GM18520 (cell line): ENCODE results near the gene CPSF7.
"Not testable (repeated sequence)": the region's sequence is repeated elsewhere in the genome, so short reads cannot be mapped to it uniquely, and the experiment has no call there.

ENCODE experiments used
- ATAC-seq: cut with Tn5 transposase; IDR thresholded peaks from one replicate; pipeline ENCODE4 v1.9.1; 2021; ENCODE audit not compliant: unreplicated experiment

CPSF7 gene

GRCh38 chr11:61429691-61430582 is at the start of gene CPSF7, which contains the start of gene SDHAF2:
Gene CPSF7, minus strand, starts transcription at chr11:61429975. Its CDS starts 740 bp downstream, at chr11:61429235.
Gene SDHAF2, plus strand, starts transcription at chr11:61430124. Its CDS starts 23 bp downstream, at chr11:61430147.
- peak; percentile 94 for ATAC-seq

- ATAC-seq: no peak
Observed at GRCh38 chr11:61477727-61478148, 48.0 kb upstream of the CPSF7 start.

- ATAC-seq: no peak
Observed at GRCh38 chr11:61477126-61477525, 47.4 kb upstream of the CPSF7 start.

GRCh38 chr11:61476371-61476770 is 46.6 kb upstream of the CPSF7 start:
- no peak for ATAC-seq

DNA sequence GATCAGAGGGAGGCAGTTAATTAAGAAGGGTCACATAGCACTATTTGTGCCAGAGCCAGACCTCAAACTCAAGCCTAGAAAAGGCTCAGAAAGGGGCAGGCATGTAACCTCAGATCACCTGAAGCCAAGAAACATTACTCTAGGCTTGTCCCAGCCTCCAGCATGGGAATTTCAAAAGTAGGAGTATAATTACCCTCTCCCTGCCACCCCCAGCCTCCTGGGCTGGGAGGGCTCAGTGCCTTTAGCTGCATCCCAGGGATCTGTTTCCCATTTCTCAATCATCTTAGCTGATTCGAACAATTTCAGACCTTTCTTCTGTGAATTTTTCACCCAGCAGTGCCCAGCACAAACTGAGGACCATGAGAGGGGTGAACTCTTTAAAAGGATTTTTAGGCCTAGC is 45.7 kb upstream of the CPSF7 start:
- no peak for ATAC-seq

GRCh38 chr11:61474013-61474643 is 44.4 kb upstream of the CPSF7 start:
- no peak for ATAC-seq

DNA sequence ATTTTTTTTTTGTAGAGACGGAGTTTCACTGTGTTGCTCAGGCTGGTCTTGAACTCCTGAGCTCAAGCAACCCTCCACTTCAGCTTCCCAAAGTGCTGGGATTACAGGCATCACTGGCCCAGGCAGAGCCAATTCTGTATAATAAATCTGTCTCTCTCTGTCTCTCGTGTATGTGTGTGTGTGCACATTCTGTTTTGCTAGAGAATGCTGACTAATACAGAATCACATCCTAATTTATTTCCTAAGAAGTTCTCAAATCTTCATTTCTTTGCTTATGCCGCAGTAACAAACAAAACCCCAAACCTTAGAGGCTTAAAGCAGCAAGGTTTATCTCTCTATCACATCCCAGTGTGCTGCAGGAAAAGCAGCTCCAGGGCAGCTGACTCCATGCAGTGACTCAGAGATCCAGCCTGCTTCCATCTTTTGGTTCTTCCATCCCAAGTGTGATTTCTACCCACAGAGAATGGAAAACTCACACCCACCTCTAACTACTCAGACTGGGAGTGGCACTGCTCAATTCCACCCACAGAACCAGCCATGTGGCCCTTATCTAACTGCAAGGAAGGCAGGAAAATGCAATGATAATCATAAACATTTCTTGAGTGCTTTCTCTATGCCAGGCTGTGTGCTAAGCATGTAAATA is 43.7 kb upstream of the CPSF7 start:
- no peak for ATAC-seq

DNA sequence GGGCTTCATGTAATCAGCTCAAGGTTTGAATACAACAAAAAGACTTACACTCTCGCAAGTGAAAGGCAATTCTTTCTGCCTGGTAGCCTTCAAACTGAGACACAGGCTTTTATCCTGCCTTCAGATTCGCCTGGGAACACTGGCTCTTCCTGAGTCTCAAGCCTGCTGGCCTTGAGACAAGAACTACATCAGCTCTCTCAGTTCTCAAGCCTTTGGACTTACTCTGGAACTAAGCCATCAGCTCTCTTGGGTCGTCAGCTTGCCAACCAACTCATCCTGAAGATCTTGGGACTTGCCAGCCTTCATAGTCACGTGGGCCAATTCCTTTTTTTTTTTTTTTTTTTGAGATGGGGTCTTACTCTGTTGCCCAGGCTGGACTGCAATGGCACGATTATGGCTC is 43.1 kb upstream of the CPSF7 start:
- ATAC-seq: no peak

- ATAC-seq: no peak
Observed at GRCh38 chr11:61472282-61472681, 42.5 kb upstream of the CPSF7 start.

GRCh38 chr11:61468002-61468401 is 38.2 kb upstream of the CPSF7 start:
- no peak for ATAC-seq

GRCh38 chr11:61467602-61468001 is 37.8 kb upstream of the CPSF7 start:
- ATAC-seq: not testable (repeated sequence)

DNA sequence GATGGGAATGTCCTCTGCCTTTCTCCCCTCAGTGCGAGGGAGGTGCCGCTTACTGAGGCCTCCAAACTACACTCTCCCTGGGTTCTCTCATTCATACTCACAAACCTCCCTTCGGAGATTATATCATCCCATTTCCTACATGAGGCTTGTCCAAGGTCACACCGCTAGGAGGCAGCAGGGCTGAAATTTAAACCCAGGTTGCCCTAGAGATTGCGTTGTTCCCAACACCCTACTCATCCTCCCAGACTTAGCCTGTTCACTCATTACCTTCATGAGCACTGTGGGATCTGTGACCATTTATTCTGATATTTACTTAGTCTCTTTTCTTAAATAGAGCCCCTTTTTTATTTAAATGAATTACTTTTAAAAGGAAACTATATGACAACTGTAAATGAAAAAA is 31.2 kb upstream of the CPSF7 start:
- no peak for ATAC-seq

- ATAC-seq: no peak
Observed at GRCh38 chr11:61460474-61460881, 30.7 kb upstream of the CPSF7 start.

DNA sequence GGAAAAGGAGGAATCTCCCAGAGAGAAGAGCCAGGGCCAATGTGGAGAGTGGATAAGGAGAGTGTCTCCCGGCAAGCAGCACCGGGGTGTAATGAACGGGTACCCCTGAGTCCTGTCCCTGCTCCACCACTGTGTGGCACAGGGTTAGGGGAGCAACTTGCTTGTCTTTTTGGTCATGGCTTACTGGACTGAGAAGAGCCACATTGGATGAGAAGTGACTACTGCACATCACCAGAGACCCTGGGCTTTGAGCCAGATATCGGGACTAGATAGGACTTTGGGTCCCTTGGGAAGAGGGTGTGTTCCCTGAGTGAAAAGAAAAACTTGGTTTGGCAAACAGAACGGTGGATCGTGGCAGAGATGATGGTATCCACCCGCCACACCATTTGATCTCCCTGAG is 24.7 kb upstream of the CPSF7 start:
- ATAC-seq: no peak

- ATAC-seq: no peak
Observed at GRCh38 chr11:61453695-61454094, 23.9 kb upstream of the CPSF7 start.

GRCh38 chr11:61452825-61453224 is 23.1 kb upstream of the CPSF7 start:
- no peak for ATAC-seq

DNA sequence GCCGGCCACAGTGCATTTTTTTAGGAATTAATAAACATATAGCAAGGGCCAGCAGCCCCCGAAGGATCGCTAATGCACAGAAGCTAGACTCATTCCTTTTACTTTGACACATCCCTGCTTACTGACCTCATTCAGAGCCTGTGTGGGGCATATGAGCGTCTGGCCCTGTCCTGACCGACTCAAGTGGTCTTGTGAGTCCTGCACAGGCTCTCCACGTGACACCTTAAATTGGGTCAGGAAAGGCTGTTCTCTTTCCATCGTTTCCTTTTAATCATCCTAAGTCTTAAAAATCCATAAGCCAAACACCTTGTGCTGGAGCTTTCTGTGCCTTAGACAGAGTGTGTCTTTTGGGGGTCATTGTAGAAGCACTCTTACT is 18.8 kb upstream of the CPSF7 start:
- no peak for ATAC-seq

DNA sequence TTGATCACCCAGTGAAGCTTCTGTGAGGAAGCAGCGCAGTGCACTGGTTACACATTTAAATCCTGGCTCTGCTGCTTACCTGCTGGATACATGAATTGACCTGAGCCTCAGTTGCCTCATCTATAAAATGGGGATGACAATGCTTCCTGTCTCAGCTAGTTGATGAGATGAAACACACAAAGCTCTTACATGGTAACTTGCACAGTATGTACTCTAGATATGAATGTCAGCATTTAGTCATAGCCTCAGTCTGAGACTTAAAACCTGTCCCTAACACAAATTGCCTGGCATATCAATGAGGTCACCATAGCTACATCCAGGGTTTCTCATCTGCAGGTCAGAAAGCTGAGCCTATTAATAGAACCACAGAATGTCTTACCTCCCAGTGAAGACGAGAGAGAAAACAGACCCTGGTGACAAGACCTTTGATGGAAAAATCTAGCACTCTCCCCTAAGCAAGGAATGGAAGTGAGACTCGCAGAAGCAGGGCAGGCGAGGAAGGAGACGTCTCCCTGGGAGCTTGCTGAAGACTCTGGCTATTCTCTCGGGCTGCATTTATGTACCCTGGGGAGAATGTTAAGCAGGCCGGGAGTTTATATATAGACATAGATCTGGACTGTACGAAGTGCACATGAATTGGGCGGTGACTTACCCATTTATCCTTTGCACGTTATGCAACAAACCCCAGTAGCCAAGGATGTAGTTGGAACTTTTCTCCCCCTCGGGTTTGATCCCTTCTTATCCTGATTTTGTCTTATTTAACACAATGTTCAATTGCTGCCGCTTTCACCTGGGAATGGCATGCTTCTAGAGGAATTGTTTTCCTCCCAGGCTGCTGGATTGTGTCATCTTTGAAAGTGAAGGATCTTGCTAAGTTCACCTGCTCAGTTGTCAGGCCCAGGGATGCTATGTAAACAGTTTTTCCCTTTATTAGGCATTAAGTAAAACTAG is 18.1 kb upstream of the CPSF7 start:
- no peak for ATAC-seq

- peak; percentile 39 for ATAC-seq
Observed at GRCh38 chr11:61446211-61446651, 16.5 kb upstream of the CPSF7 start.

GRCh38 chr11:61445516-61445915 is 15.7 kb upstream of the CPSF7 start:
- no peak for ATAC-seq

GRCh38 chr11:61442616-61443015 is 12.8 kb upstream of the CPSF7 start:
- no peak for ATAC-seq
